ENCODE results near the gene DROSHA. TPM values are rescaled to one million over a fixed set of nuclear protein-coding genes. Genes with fewer than 3 reads are reported as not detected.

The DROSHA gene
- total RNA-seq, 6 experiments from 2014 or later = 13.0 to 21.0 (median 18.5) TPM

GRCh38 chr5:31496301-31496700 is 35.6 kb downstream of the DROSHA start:
- H3K27ac ChIP-seq = no peak overlapping the region
- no peaks in the 10 kb centered on the region for H3K27me3 ChIP-seq
- TF ChIP-seq CTCF (IDR thresholded peaks at IDR 0.05) = no peak
- TF ChIP-seq POLR2A (IDR thresholded peaks at IDR 0.05) = no peak
- no peaks in the 10 kb centered on the region for H3K4me1 ChIP-seq
- WGBS (ENCODE audit: insufficient coverage, low coverage, low lambda C conversion rate, missing lambda C conversion rate) = no CpG with 5 or more reads among the region's 2 CpGs
- ATAC-seq (no peak), DNase-seq (no peak)
- no peaks in the 10 kb centered on the region for H3K9me3 ChIP-seq
- intact Hi-C loops (cut with DNase I) = no loop called here
- no peak overlapping the region for H3K4me3 ChIP-seq
- H3K36me3 ChIP-seq = peaks cover 0 to 75% (median 13%) of the 10 kb centered on the region in 4 donors

GRCh38 chr5:31495336-31495735 is 36.6 kb downstream of the DROSHA start:
- no peaks in the 10 kb centered on the region for H3K27me3 ChIP-seq
- intact Hi-C loops (cut with DNase I) = no loop called here
- H3K4me3 ChIP-seq = no peak overlapping the region
- peaks cover 0 to 71% (median 11%) of the 10 kb centered on the region in 4 donors for H3K36me3 ChIP-seq
- ATAC-seq (no peak), DNase-seq (no peak)
- H3K4me1 ChIP-seq = no peaks in the 10 kb centered on the region
- H3K27ac ChIP-seq = no peak overlapping the region
- 97% methylated on average over 4 of the region's 4 CpGs for WGBS (ENCODE audit: insufficient coverage, low coverage, low lambda C conversion rate, missing lambda C conversion rate)
- TF ChIP-seq POLR2A (IDR thresholded peaks at IDR 0.05) = no peak
- no peak for TF ChIP-seq CTCF (IDR thresholded peaks at IDR 0.05)
- H3K9me3 ChIP-seq = no peaks in the 10 kb centered on the region

GRCh38 chr5:31492869-31493268 is 39.0 kb downstream of the DROSHA start:
- TF ChIP-seq CTCF (IDR thresholded peaks at IDR 0.05) = no peak

GRCh38 chr5:31487506-31487905 is 44.4 kb downstream of the DROSHA start:
- H3K27ac ChIP-seq = no peak overlapping the region
- DNase-seq (no peak), ATAC-seq (no peak)
- TF ChIP-seq POLR2A (IDR thresholded peaks at IDR 0.05) = no peak
- H3K36me3 ChIP-seq = peaks cover 0 to 15% (median 5%) of the 10 kb centered on the region in 4 donors
- no peaks in the 10 kb centered on the region for H3K27me3 ChIP-seq
- intact Hi-C loops (cut with DNase I) = no loop called here
- H3K9me3 ChIP-seq = no peaks in the 10 kb centered on the region
- WGBS (ENCODE audit: insufficient coverage, low coverage, low lambda C conversion rate, missing lambda C conversion rate) = 95% methylated on average over 2 of the region's 2 CpGs
- no peaks in the 10 kb centered on the region for H3K4me1 ChIP-seq
- no peak overlapping the region for H3K4me3 ChIP-seq

More at GRCh38 chr5:31492869-31493268, 39.0 kb downstream of the DROSHA start:
- Histone ChIP-seq H3K4me1 (no peaks in the 10 kb centered on the region), H3K27me3 (no peaks in the 10 kb centered on the region), H3K4me3 (no peak overlapping the region), H3K27ac (no peak overlapping the region), H3K9me3 (no peaks in the 10 kb centered on the region), H3K36me3 (peaks cover 0 to 63% (median 13%) of the 10 kb centered on the region in 4 donors)
- intact Hi-C loops (cut with DNase I) = no loop called here
- DNase-seq = no peak
- ATAC-seq = peak in 2 of 4 donors; percentile 61 to 64
- WGBS (ENCODE audit: insufficient coverage, low coverage, low lambda C conversion rate, missing lambda C conversion rate) = 81% methylated on average over 4 of the region's 4 CpGs

- peaks cover 0 to 10% (median 5%) of the 10 kb centered on the region in 4 donors for H3K36me3 ChIP-seq
- H3K4me3 ChIP-seq = no peak overlapping the region
- intact Hi-C loops (cut with DNase I) = no loop called here
- H3K4me1 ChIP-seq = no peaks in the 10 kb centered on the region
- 71% methylated on average over 4 of the region's 6 CpGs for WGBS (ENCODE audit: insufficient coverage, low coverage, low lambda C conversion rate, missing lambda C conversion rate)
- ATAC-seq = no peak
- H3K27ac ChIP-seq = no peak overlapping the region
- H3K9me3 ChIP-seq = no peaks in the 10 kb centered on the region
- DNase-seq = no peak
- TF ChIP-seq CTCF (IDR thresholded peaks at IDR 0.05) (no peak), POLR2A (IDR thresholded peaks at IDR 0.05) (no peak)
- H3K27me3 ChIP-seq = no peaks in the 10 kb centered on the region
Measured at GRCh38 chr5:31486441-31486840, 45.5 kb downstream of the DROSHA start.
